OCI-LY7 (cell line): ENCODE data around the gene ACAP1. TPM values are rescaled to one million over a fixed set of nuclear protein-coding genes. Genes with fewer than 3 reads are reported as not detected.

ENCODE experiments used
- BruUV-seq: library from RNA; stranded (reverse); fragments of 400-500 nt; replicated peaks from 2 replicates; lab custom pipeline; 2021; lab: Mats Ljungman, UMichigan
- CTCF ChIA-PET: fragments of 300-600 bp; sonication (Branson Sonifier 250); formaldehyde crosslinking; loops from one replicate; lab custom pipeline; 2022; ENCODE audit warnings: antibody characterized with exemption; ENCODE audit not compliant: unreplicated experiment; lab: Charles Lee
- POLR2A ChIA-PET: fragments of 300-600 bp; sonication (Branson Sonifier 250); formaldehyde crosslinking; loops from one replicate; lab custom pipeline; 2022; ENCODE audit warnings: antibody characterized with exemption; lab: Charles Lee
- DNase-seq: peaks from one replicate; pipeline ENCODE4 v3.0.0-alpha.2; 2015; ENCODE audit warnings: low spot score
- H2AFZ ChIP-seq: fragments of 200-600 bp; sonication (generic), shearing (Covaris generic); 2 replicates; pipeline ENCODE4 v1.6.1; 2014; ENCODE audit warnings: mild to moderate bottlenecking, antibody characterized with exemption, low read length, moderate library complexity
- H3K27ac ChIP-seq: fragments of 200-600 bp; sonication (generic); 2 replicates; pipeline ENCODE4 v1.5.1; 2014; ENCODE audit warnings: mixed run types, low read depth, mild to moderate bottlenecking, moderate library complexity, low read length, inconsistent platforms; ENCODE audit not compliant: poor library complexity, severe bottlenecking
- H3K36me3 ChIP-seq: fragments of 200-600 bp; sonication (generic); 2 replicates; pipeline ENCODE4 v1.6.1; 2014; ENCODE audit warnings: mild to moderate bottlenecking, antibody characterized with exemption, low read length, moderate library complexity, mixed read lengths; ENCODE audit not compliant: insufficient read depth
- H3K4me1 ChIP-seq: fragments of 200-600 bp; sonication (generic); 2 replicates; pipeline ENCODE4 v1.5.1; 2014; ENCODE audit warnings: mild to moderate bottlenecking, low read length; ENCODE audit not compliant: insufficient read depth, poor library complexity, severe bottlenecking
- H3K4me2 ChIP-seq: fragments of 200-600 bp; sonication (generic); 2 replicates; pipeline ENCODE4 v1.6.1; 2014; ENCODE audit warnings: mild to moderate bottlenecking, low read length
- H3K4me3 ChIP-seq: fragments of 200-600 bp; sonication (generic); 2 replicates; pipeline ENCODE4 v1.5.1; 2014; ENCODE audit warnings: mild to moderate bottlenecking, low read depth, low read length; ENCODE audit not compliant: poor library complexity, severe bottlenecking
- H3K79me2 ChIP-seq: fragments of 200-600 bp; sonication (generic); 2 replicates; pipeline ENCODE4 v1.6.1; 2016; ENCODE audit warnings: low read depth, mild to moderate bottlenecking, low read length, moderate library complexity, mixed read lengths; ENCODE audit not compliant: insufficient read depth
- H3K9me2 ChIP-seq: fragments of 200-600 bp; sonication (generic); 2 replicates; pipeline ENCODE4 v1.6.1; 2016; ENCODE audit warnings: mild to moderate bottlenecking, low read length, mixed read lengths; ENCODE audit not compliant: insufficient read depth
- H3K9me3 ChIP-seq: fragments of 200-600 bp; sonication (generic); 2 replicates; pipeline ENCODE4 v1.6.1; 2014; ENCODE audit warnings: mild to moderate bottlenecking, mixed run types, low read length, mixed read lengths
- H4K20me1 ChIP-seq: fragments of 200-600 bp; sonication (generic); 2 replicates; pipeline ENCODE4 v1.6.1; 2014; ENCODE audit warnings: mild to moderate bottlenecking, antibody characterized with exemption, low read length, moderate library complexity, mixed read lengths; ENCODE audit not compliant: insufficient read depth
- CTCF ChIP-seq: fragments of 200-600 bp; sonication (generic); conservative IDR thresholded peaks from 2 replicates; pipeline ENCODE4 v1.5.1; 2014; ENCODE audit warnings: mild to moderate bottlenecking, antibody characterized with exemption, low read length, moderate library complexity, mixed read lengths
- EZH2phosphoT487 ChIP-seq: fragments of 200-600 bp; sonication (generic); IDR thresholded peaks from 2 replicates; pipeline ENCODE4 v1.6.1; 2018; ENCODE audit warnings: low read depth, borderline replicate concordance, mild to moderate bottlenecking, mixed run types, antibody characterized with exemption, low read length, moderate library complexity, mixed read lengths
- intact Hi-C: fragments of 100-400 bp; cut with micrococcal nuclease; formaldehyde crosslinking; loops from one replicate; pipeline ENCODE4 v1.10.0; 2022; ENCODE audit not compliant: unreplicated experiment
- small RNA-seq: library from RNA; depleted of rRNA; stranded (forward); fragments of <200 nt; gene quantifications from one replicate; pipeline ENCODE3, GENCODE V24; 2014
- total RNA-seq, 2 experiments: library from RNA; depleted of rRNA in 1 of 2; stranded (reverse); fragments of >200 nt in 1 of 2; shearing (Covaris generic) in 1 of 2; gene quantifications; 2 replicates each; pipeline ENCODE4 v1.2.3, GENCODE V29; 2014 to 2022

Gene ACAP1
- total RNA-seq, 2 experiments from 2014 or later = 117 to 259 TPM

GRCh38 chr17:7396147-7396546 is 59.8 kb downstream of the ACAP1 start:
- Histone ChIP-seq H3K9me3 (no peaks in the 10 kb centered on the region), H3K27ac (no peak overlapping the region), H2AFZ (no peak overlapping the region), H3K9me2 (no peaks in the 10 kb centered on the region), H3K4me1 (peaks cover 9% of the 10 kb centered on the region), H4K20me1 (no peaks in the 10 kb centered on the region), H3K36me3 (peaks cover 12% of the 10 kb centered on the region; the same call in 1 of the 2 replicates), H3K4me2 (no peak overlapping the region), H3K79me2 (no peaks in the 10 kb centered on the region), H3K4me3 (no peak overlapping the region)
- no peak for DNase-seq
- ChIA-PET POLR2A (no interaction called here), CTCF (no interaction called here)
- intact Hi-C loops = no loop called here
- BruUV-seq = no TSS peak
- no peak for TF ChIP-seq EZH2phosphoT487
- no peak for TF ChIP-seq CTCF

GRCh38 chr17:7398612-7399011 is 62.3 kb downstream of the ACAP1 start:
- no peaks in the 10 kb centered on the region for H3K9me2 ChIP-seq
- no peaks in the 10 kb centered on the region for H3K79me2 ChIP-seq
- H3K36me3 ChIP-seq = no peaks in the 10 kb centered on the region
- H3K4me1 ChIP-seq = peaks cover 9% of the 10 kb centered on the region
- no peak for DNase-seq
- ChIA-PET CTCF (no interaction called here), POLR2A (interaction anchor here (0.6 to 1.0 kb wide), 4 partner anchors 11 to 134 kb away, joined by 3 to 4 read pairs (median 3); no protein-coding TSS in a partner anchor)
- no peak overlapping the region for H3K27ac ChIP-seq
- no peak overlapping the region for H2AFZ ChIP-seq
- H4K20me1 ChIP-seq = no peaks in the 10 kb centered on the region
- TF ChIP-seq CTCF (no peak), EZH2phosphoT487 (no peak)
- no TSS peak for BruUV-seq
- H3K4me3 ChIP-seq = no peak overlapping the region
- no peaks in the 10 kb centered on the region for H3K9me3 ChIP-seq
- no peak overlapping the region for H3K4me2 ChIP-seq
- intact Hi-C loops = no loop called here

Small RNA genes lying within 50 kb of the gene (small RNA-seq; reads per million reads assigned to genes)
- not detected for gene AC026954.2

Other genes starting within 250 kb of the ACAP1 start
Only the 30 nearest of the 35 such genes appear.
- gene ASGR1, start 157.2 kb upstream of the ACAP1 start, total RNA-seq (2014; rRNA removed; shearing (Covaris generic)) = 0.23 and 1.1 TPM in 2 replicates
- 0.85 and 1.2 TPM in 2 replicates for gene ASGR1, start 157.2 kb upstream of the ACAP1 start, total RNA-seq (2022)
- gene DLG4, start 116.7 kb upstream of the ACAP1 start, total RNA-seq (2014; rRNA removed; shearing (Covaris generic)) = 9.0 and 15.4 TPM in 2 replicates
- 27.3 and 30.2 TPM in 2 replicates for gene DLG4, start 116.7 kb upstream of the ACAP1 start, total RNA-seq (2022)
- gene ACADVL, start 116.6 kb upstream of the ACAP1 start, total RNA-seq (2014; rRNA removed; shearing (Covaris generic)) = 226 and 297 TPM in 2 replicates
- gene ACADVL, start 116.6 kb upstream of the ACAP1 start, total RNA-seq (2022) = 204 and 238 TPM in 2 replicates
- gene DVL2, start 102.0 kb upstream of the ACAP1 start, total RNA-seq (2014; rRNA removed; shearing (Covaris generic)) = 84.3 and 98.8 TPM in 2 replicates
- gene DVL2, start 102.0 kb upstream of the ACAP1 start, total RNA-seq (2022) = 99.9 and 100 TPM in 2 replicates
- gene PHF23, start 97.1 kb upstream of the ACAP1 start, total RNA-seq (2014; rRNA removed; shearing (Covaris generic)) = 47.7 and 50.8 TPM in 2 replicates
- gene PHF23, start 97.1 kb upstream of the ACAP1 start, total RNA-seq (2022) = 36.5 and 43.3 TPM in 2 replicates
- gene GABARAP, start 94.1 kb upstream of the ACAP1 start, total RNA-seq (2014; rRNA removed; shearing (Covaris generic)) = 106 and 128 TPM in 2 replicates
- 199 and 207 TPM in 2 replicates for gene GABARAP, start 94.1 kb upstream of the ACAP1 start, total RNA-seq (2022)
- gene CTDNEP1, start 84.8 kb upstream of the ACAP1 start, total RNA-seq (2014; rRNA removed; shearing (Covaris generic)) = 52.1 and 53.2 TPM in 2 replicates
- gene CTDNEP1, start 84.8 kb upstream of the ACAP1 start, total RNA-seq (2022) = 161 and 173 TPM in 2 replicates
- 71.7 and 84.6 TPM in 2 replicates for gene ELP5, start 84.3 kb upstream of the ACAP1 start, total RNA-seq (2014; rRNA removed; shearing (Covaris generic))
- gene ELP5, start 84.3 kb upstream of the ACAP1 start, total RNA-seq (2022) = 96.8 and 97.3 TPM in 2 replicates
- 0.28 TPM in 1 of 2 replicates, not detected in the other for gene CLDN7, start 74.1 kb upstream of the ACAP1 start, total RNA-seq (2014; rRNA removed; shearing (Covaris generic))
- gene CLDN7, start 74.1 kb upstream of the ACAP1 start, total RNA-seq (2022) = 0.32 and 0.65 TPM in 2 replicates
- gene SLC2A4, start 54.8 kb upstream of the ACAP1 start, total RNA-seq (2014; rRNA removed; shearing (Covaris generic)) = 0.49 and 0.63 TPM in 2 replicates
- 0.30 and 0.61 TPM in 2 replicates for gene SLC2A4, start 54.8 kb upstream of the ACAP1 start, total RNA-seq (2022)
- 9.8 and 12.8 TPM in 2 replicates for gene YBX2, start 41.9 kb upstream of the ACAP1 start, total RNA-seq (2014; rRNA removed; shearing (Covaris generic))
- 6.7 and 11.8 TPM in 2 replicates for gene YBX2, start 41.9 kb upstream of the ACAP1 start, total RNA-seq (2022)
- 491 and 519 TPM in 2 replicates for gene EIF5A, start 28.9 kb upstream of the ACAP1 start, total RNA-seq (2014; rRNA removed; shearing (Covaris generic))
- gene EIF5A, start 28.9 kb upstream of the ACAP1 start, total RNA-seq (2022) = 692 and 803 TPM in 2 replicates
- gene GPS2, start 21.2 kb upstream of the ACAP1 start, total RNA-seq (2014; rRNA removed; shearing (Covaris generic)) = 70.4 and 70.5 TPM in 2 replicates
- 75.0 and 80.8 TPM in 2 replicates for gene GPS2, start 21.2 kb upstream of the ACAP1 start, total RNA-seq (2022)
- gene NEURL4, start 7.2 kb upstream of the ACAP1 start, total RNA-seq (2014; rRNA removed; shearing (Covaris generic)) = 30.2 and 34.7 TPM in 2 replicates
- 50.2 and 66.8 TPM in 2 replicates for gene NEURL4, start 7.2 kb upstream of the ACAP1 start, total RNA-seq (2022)
- gene KCTD11, start 15.6 kb downstream of the ACAP1 start, total RNA-seq (2014; rRNA removed; shearing (Covaris generic)) = 4.1 and 6.0 TPM in 2 replicates
- gene KCTD11, start 15.6 kb downstream of the ACAP1 start, total RNA-seq (2022) = 7.6 and 8.6 TPM in 2 replicates
- not detected in 2 replicates for gene TMEM95, start 18.6 kb downstream of the ACAP1 start, total RNA-seq (2014; rRNA removed; shearing (Covaris generic))
- gene TMEM95, start 18.6 kb downstream of the ACAP1 start, total RNA-seq (2022) = 0.31 TPM in 1 of 2 replicates, not detected in the other
- 2.9 and 5.0 TPM in 2 replicates for gene TNK1, start 44.6 kb downstream of the ACAP1 start, total RNA-seq (2014; rRNA removed; shearing (Covaris generic))
- 4.8 and 6.4 TPM in 2 replicates for gene TNK1, start 44.6 kb downstream of the ACAP1 start, total RNA-seq (2022)
- gene PLSCR3, start 58.0 kb downstream of the ACAP1 start, total RNA-seq (2014; rRNA removed; shearing (Covaris generic)) = 8.9 and 15.3 TPM in 2 replicates
- gene PLSCR3, start 58.0 kb downstream of the ACAP1 start, total RNA-seq (2022) = 23.1 and 27.6 TPM in 2 replicates
- 108 and 165 TPM in 2 replicates for gene TMEM256, start 67.6 kb downstream of the ACAP1 start, total RNA-seq (2014; rRNA removed; shearing (Covaris generic))
- gene TMEM256, start 67.6 kb downstream of the ACAP1 start, total RNA-seq (2022) = 96.6 and 107 TPM in 2 replicates
- 0.06 TPM in 1 of 2 replicates, not detected in the other for gene NLGN2, start 71.3 kb downstream of the ACAP1 start, total RNA-seq (2014; rRNA removed; shearing (Covaris generic))
- gene NLGN2, start 71.3 kb downstream of the ACAP1 start, total RNA-seq (2022) = 1.2 TPM in 1 of 2 replicates, not detected in the other
- not detected in 2 replicates for gene SPEM1, start 83.8 kb downstream of the ACAP1 start, total RNA-seq (2014; rRNA removed; shearing (Covaris generic))
- not detected in 2 replicates for gene SPEM1, start 83.8 kb downstream of the ACAP1 start, total RNA-seq (2022)
- not detected in 2 replicates for gene SPEM2, start 89.1 kb downstream of the ACAP1 start, total RNA-seq (2014; rRNA removed; shearing (Covaris generic))
- not detected in 2 replicates for gene SPEM2, start 89.1 kb downstream of the ACAP1 start, total RNA-seq (2022)
- not detected in 2 replicates for gene SPEM3, start 92.3 kb downstream of the ACAP1 start, total RNA-seq (2014; rRNA removed; shearing (Covaris generic))
- not detected in 2 replicates for gene SPEM3, start 92.3 kb downstream of the ACAP1 start, total RNA-seq (2022)
- gene TMEM102, start 98.9 kb downstream of the ACAP1 start, total RNA-seq (2014; rRNA removed; shearing (Covaris generic)) = 13.4 and 15.6 TPM in 2 replicates
- 16.6 and 18.9 TPM in 2 replicates for gene TMEM102, start 98.9 kb downstream of the ACAP1 start, total RNA-seq (2022)
- 1.3 and 2.8 TPM in 2 replicates for gene FGF11, start 103.0 kb downstream of the ACAP1 start, total RNA-seq (2014; rRNA removed; shearing (Covaris generic))
- 9.9 and 11.0 TPM in 2 replicates for gene FGF11, start 103.0 kb downstream of the ACAP1 start, total RNA-seq (2022)
- 12.7 and 13.2 TPM in 2 replicates for gene CHRNB1, start 108.5 kb downstream of the ACAP1 start, total RNA-seq (2014; rRNA removed; shearing (Covaris generic))
- gene CHRNB1, start 108.5 kb downstream of the ACAP1 start, total RNA-seq (2022) = 13.4 and 15.6 TPM in 2 replicates
- gene ZBTB4, start 143.1 kb downstream of the ACAP1 start, total RNA-seq (2014; rRNA removed; shearing (Covaris generic)) = 3.4 and 3.5 TPM in 2 replicates
- 3.9 and 4.6 TPM in 2 replicates for gene ZBTB4, start 143.1 kb downstream of the ACAP1 start, total RNA-seq (2022)
- gene SLC35G6, start 144.9 kb downstream of the ACAP1 start, total RNA-seq (2014; rRNA removed; shearing (Covaris generic)) = not detected in 2 replicates
- not detected in 2 replicates for gene SLC35G6, start 144.9 kb downstream of the ACAP1 start, total RNA-seq (2022)
- gene POLR2A, start 147.8 kb downstream of the ACAP1 start, total RNA-seq (2014; rRNA removed; shearing (Covaris generic)) = 76.6 and 84.2 TPM in 2 replicates
- gene POLR2A, start 147.8 kb downstream of the ACAP1 start, total RNA-seq (2022) = 218 and 264 TPM in 2 replicates
- gene TNFSF12, start 212.5 kb downstream of the ACAP1 start, total RNA-seq (2014; rRNA removed; shearing (Covaris generic)) = not detected in 2 replicates
- gene TNFSF12, start 212.5 kb downstream of the ACAP1 start, total RNA-seq (2022) = not detected in 2 replicates